ENCODE results near the gene TASP1.

GRCh38 chr20:13428684-13429083 lies 210.0 kb downstream of the TASP1 start:
- TF ChIP-seq CTCF (IDR thresholded peaks at IDR 0.05; ENCODE audit: insufficient read depth, low read depth, low read length) (no peak), EZH2 (IDR thresholded peaks at IDR 0.05; ENCODE audit: insufficient read depth, low read length) (no peak)
